WTC11 (cell line): ENCODE measurements around the gene ACYP2.

Experiments used
- CREB1 ChIP-seq: sonication (generic); formaldehyde crosslinking; IDR thresholded peaks from 2 replicates; pipeline ENCODE4 v1.8.0; 2023; ENCODE audit warnings: mild to moderate bottlenecking, missing genetic modification reagents
- CREM ChIP-seq: sonication (generic); formaldehyde crosslinking; IDR thresholded peaks from 2 replicates; pipeline ENCODE4 v1.8.1; 2022; ENCODE audit warnings: mild to moderate bottlenecking, missing genetic modification reagents, moderate library complexity
- JUN ChIP-seq: sonication (generic); formaldehyde crosslinking; IDR thresholded peaks from 2 replicates; pipeline ENCODE4 v1.8.0; 2023; ENCODE audit warnings: mild to moderate bottlenecking, missing genetic modification reagents
- NR2C2 ChIP-seq: sonication (generic); formaldehyde crosslinking; IDR thresholded peaks from 2 replicates; pipeline ENCODE4 v1.8.0; 2022; ENCODE audit warnings: mild to moderate bottlenecking, missing genetic modification reagents
- SP1 ChIP-seq: sonication (generic); formaldehyde crosslinking; conservative IDR thresholded peaks from 2 replicates; pipeline ENCODE4 v1.8.1; 2022; ENCODE audit warnings: missing genetic modification reagents
- TEAD1 ChIP-seq: sonication (generic); formaldehyde crosslinking; IDR thresholded peaks from 2 replicates; pipeline ENCODE4 v1.8.0; 2022; ENCODE audit warnings: mild to moderate bottlenecking, missing genetic modification reagents
- TEAD4 ChIP-seq: sonication (generic); formaldehyde crosslinking; IDR thresholded peaks from 2 replicates; pipeline ENCODE4 v1.8.0; 2022; ENCODE audit warnings: mild to moderate bottlenecking, missing genetic modification reagents
- ZNF671 ChIP-seq: fragments of 250-450 bp; sonication (Bioruptor Pico); IDR thresholded peaks from 2 replicates; pipeline ENCODE4 v1.8.0; 2021; ENCODE audit warnings: mild to moderate bottlenecking
- TF ChIP-seq, protein P1 (sequence below): fragments of 200-600 bp; IDR thresholded peaks from 2 replicates; pipeline ENCODE4 v1.8.0; 2022; ENCODE audit warnings: antibody characterized with exemption
- TF ChIP-seq, protein P2 (sequence below): sonication (generic); formaldehyde crosslinking; IDR thresholded peaks from 2 replicates; pipeline ENCODE4 v1.8.0; 2023; ENCODE audit warnings: missing genetic modification reagents
- TF ChIP-seq, protein P3 (sequence below): sonication (generic); formaldehyde crosslinking; IDR thresholded peaks from 2 replicates; pipeline ENCODE4 v1.8.1; 2023; ENCODE audit warnings: mild to moderate bottlenecking, missing genetic modification reagents, moderate library complexity
- TF ChIP-seq, protein P4 (sequence below): sonication (generic); formaldehyde crosslinking; IDR thresholded peaks from 2 replicates; pipeline ENCODE4 v1.8.1; 2022; ENCODE audit warnings: low read depth, mild to moderate bottlenecking, moderate library complexity, missing genetic modification reagents, borderline replicate concordance
- TF ChIP-seq, protein P5 (sequence below): sonication (generic); formaldehyde crosslinking; IDR thresholded peaks from 2 replicates; pipeline ENCODE4 v1.8.1; 2023; ENCODE audit warnings: mild to moderate bottlenecking, missing genetic modification reagents, moderate library complexity

DNA sequence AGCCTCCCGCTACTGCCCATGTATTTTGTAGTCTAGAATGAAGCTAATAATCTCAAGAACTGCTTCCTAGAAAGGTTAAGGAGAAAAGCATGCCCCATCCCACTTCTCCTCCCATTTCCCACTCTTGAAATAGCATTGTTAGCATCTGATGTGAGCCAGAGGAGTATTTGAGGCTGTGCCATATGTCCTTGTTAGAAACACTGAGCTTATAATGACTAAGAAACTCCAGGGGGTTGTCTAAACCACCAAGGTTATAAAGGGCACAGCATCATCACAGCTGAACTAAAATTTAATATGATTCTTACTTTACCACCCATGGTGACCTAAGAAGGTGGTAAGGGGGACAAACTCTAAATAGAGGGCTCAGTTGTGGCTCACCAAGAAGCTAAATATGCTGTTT is 124.0 kb downstream of the ACYP2 start:
- TF ChIP-seq TEAD4 (CRISPR knock-in tag) (no peak), TEAD1 (no peak), CREB1 (no peak), CREM (CRISPR knock-in tag) (no peak), JUN (no peak), NR2C2 (CRISPR knock-in tag) (no peak), SP1 (CRISPR knock-in tag) (no peak), ZNF671 (CRISPR knock-in tag) (no peak)
- TF ChIP-seq, protein P1, sequence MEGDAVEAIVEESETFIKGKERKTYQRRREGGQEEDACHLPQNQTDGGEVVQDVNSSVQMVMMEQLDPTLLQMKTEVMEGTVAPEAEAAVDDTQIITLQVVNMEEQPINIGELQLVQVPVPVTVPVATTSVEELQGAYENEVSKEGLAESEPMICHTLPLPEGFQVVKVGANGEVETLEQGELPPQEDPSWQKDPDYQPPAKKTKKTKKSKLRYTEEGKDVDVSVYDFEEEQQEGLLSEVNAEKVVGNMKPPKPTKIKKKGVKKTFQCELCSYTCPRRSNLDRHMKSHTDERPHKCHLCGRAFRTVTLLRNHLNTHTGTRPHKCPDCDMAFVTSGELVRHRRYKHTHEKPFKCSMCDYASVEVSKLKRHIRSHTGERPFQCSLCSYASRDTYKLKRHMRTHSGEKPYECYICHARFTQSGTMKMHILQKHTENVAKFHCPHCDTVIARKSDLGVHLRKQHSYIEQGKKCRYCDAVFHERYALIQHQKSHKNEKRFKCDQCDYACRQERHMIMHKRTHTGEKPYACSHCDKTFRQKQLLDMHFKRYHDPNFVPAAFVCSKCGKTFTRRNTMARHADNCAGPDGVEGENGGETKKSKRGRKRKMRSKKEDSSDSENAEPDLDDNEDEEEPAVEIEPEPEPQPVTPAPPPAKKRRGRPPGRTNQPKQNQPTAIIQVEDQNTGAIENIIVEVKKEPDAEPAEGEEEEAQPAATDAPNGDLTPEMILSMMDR = no peak
- TF ChIP-seq, protein P2, sequence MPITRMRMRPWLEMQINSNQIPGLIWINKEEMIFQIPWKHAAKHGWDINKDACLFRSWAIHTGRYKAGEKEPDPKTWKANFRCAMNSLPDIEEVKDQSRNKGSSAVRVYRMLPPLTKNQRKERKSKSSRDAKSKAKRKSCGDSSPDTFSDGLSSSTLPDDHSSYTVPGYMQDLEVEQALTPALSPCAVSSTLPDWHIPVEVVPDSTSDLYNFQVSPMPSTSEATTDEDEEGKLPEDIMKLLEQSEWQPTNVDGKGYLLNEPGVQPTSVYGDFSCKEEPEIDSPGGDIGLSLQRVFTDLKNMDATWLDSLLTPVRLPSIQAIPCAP = no peak
- TF ChIP-seq, protein P3, sequence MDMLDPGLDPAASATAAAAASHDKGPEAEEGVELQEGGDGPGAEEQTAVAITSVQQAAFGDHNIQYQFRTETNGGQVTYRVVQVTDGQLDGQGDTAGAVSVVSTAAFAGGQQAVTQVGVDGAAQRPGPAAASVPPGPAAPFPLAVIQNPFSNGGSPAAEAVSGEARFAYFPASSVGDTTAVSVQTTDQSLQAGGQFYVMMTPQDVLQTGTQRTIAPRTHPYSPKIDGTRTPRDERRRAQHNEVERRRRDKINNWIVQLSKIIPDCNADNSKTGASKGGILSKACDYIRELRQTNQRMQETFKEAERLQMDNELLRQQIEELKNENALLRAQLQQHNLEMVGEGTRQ (CRISPR knock-in tag) = no peak
- TF ChIP-seq, protein P4, sequence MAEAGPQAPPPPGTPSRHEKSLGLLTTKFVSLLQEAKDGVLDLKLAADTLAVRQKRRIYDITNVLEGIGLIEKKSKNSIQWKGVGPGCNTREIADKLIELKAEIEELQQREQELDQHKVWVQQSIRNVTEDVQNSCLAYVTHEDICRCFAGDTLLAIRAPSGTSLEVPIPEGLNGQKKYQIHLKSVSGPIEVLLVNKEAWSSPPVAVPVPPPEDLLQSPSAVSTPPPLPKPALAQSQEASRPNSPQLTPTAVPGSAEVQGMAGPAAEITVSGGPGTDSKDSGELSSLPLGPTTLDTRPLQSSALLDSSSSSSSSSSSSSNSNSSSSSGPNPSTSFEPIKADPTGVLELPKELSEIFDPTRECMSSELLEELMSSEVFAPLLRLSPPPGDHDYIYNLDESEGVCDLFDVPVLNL (CRISPR knock-in tag) = no peak
- TF ChIP-seq, protein P5, sequence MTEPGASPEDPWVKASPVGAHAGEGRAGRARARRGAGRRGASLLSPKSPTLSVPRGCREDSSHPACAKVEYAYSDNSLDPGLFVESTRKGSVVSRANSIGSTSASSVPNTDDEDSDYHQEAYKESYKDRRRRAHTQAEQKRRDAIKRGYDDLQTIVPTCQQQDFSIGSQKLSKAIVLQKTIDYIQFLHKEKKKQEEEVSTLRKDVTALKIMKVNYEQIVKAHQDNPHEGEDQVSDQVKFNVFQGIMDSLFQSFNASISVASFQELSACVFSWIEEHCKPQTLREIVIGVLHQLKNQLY (CRISPR knock-in tag) = no peak
